SK-N-SH (cell line): ENCODE measurements around the gene PRR19. TPM values are rescaled to one million over a fixed set of nuclear protein-coding genes. Genes with fewer than 3 reads are reported as not detected.

Experiments used
- CTCF ChIA-PET: fragments of 300-600, 350-600 bp; formaldehyde crosslinking; extraction: SDS; loops from one replicate; lab custom pipeline; 2021; lab: Yijun Ruan, JAX
- POLR2A ChIA-PET: fragments of 350-600 bp; sonication (Branson Sonifier 250); formaldehyde crosslinking; extraction: SDS; loops from one replicate; lab custom pipeline; 2020; ENCODE audit warnings: antibody characterized with exemption, inconsistent platforms; lab: Yijun Ruan, JAX
- DNase-seq: peaks from one replicate; pipeline ENCODE4 v3.0.0; 2012
- H2AFZ ChIP-seq: fragments of 200-600 bp; sonication (generic); 2 replicates; pipeline ENCODE4 v1.8.1; 2016; ENCODE audit warnings: antibody characterized with exemption, mild to moderate bottlenecking, low read depth
- H3F3A ChIP-seq: fragments of 200-600 bp; sonication (generic); replicated peaks from 2 replicates; pipeline ENCODE3; 2016; ENCODE audit warnings: antibody characterized with exemption, mild to moderate bottlenecking; ENCODE audit not compliant: insufficient read depth
- H3K27ac ChIP-seq, 2 experiments: fragments of 200-500 bp in 1 of 2; fragments of 200-600 bp in 1 of 2; sonication (Bioruptor generic) in 1 of 2; sonication (generic), shearing (Covaris generic) in 1 of 2; 2 replicates each; pipeline versions ENCODE4 v1.5.1 to v1.6.1; 2014 to 2016; ENCODE audit warnings: low read depth in 2 of 2, inconsistent platforms in 1 of 2, low read length in 1 of 2, mild to moderate bottlenecking in 1 of 2, mixed read lengths in 1 of 2
- H3K27me3 ChIP-seq: fragments of 200-600 bp; sonication (generic), shearing (Covaris generic); 2 replicates; pipeline ENCODE4 v1.6.1; 2016; ENCODE audit warnings: mixed run types; ENCODE audit not compliant: insufficient read depth
- H3K36me3 ChIP-seq, 2 experiments: fragments of 200-500 bp in 1 of 2; fragments of 200-600 bp in 1 of 2; sonication (Bioruptor generic) in 1 of 2; sonication (generic) in 1 of 2; replicated peaks in 1 of 2; 2 replicates each; pipeline versions ENCODE3 to v1.5.1; 2014 to 2016; ENCODE audit warnings: low read length in 1 of 2, mild to moderate bottlenecking in 1 of 2; ENCODE audit not compliant: insufficient read depth in 2 of 2, control insufficient read depth in 1 of 2
- H3K4me1 ChIP-seq, 2 experiments: fragments of 200-500 bp in 1 of 2; fragments of 200-600 bp in 1 of 2; sonication (Bioruptor generic) in 1 of 2; sonication (generic), shearing (Covaris generic) in 1 of 2; 2 replicates each; pipeline versions ENCODE4 v1.5.1 to v1.6.1; 2014 to 2016; ENCODE audit warnings: low read depth in 1 of 2, low read length in 1 of 2, mixed run types in 1 of 2; ENCODE audit not compliant: insufficient read depth in 2 of 2, control insufficient read depth in 1 of 2
- H3K4me2 ChIP-seq: fragments of 200-600 bp; sonication (generic), shearing (Covaris generic); 2 replicates; pipeline ENCODE4 v1.6.1; 2017; ENCODE audit warnings: mixed run types
- H3K4me3 ChIP-seq, 2 experiments: fragments of 200-500 bp in 1 of 2; fragments of 200-600 bp in 1 of 2; sonication (Bioruptor generic) in 1 of 2; sonication (generic), shearing (Covaris generic) in 1 of 2; 2 replicates each; pipeline versions ENCODE4 v1.5.1 to v1.8.1; 2014 to 2016; ENCODE audit warnings: low read depth in 2 of 2, inconsistent platforms in 1 of 2, low read length in 1 of 2, mild to moderate bottlenecking in 1 of 2, mixed read lengths in 1 of 2, moderate library complexity in 1 of 2
- H3K79me2 ChIP-seq: fragments of 200-600 bp; sonication (generic); 2 replicates; pipeline ENCODE4 v1.8.1; 2017; ENCODE audit warnings: mild to moderate bottlenecking; ENCODE audit not compliant: insufficient read depth
- H3K9ac ChIP-seq: fragments of 200-600 bp; sonication (generic); 2 replicates; pipeline ENCODE4 v1.6.1; 2017; ENCODE audit warnings: mixed run types
- H3K9me2 ChIP-seq: fragments of 200-600 bp; sonication (generic); 2 replicates; pipeline ENCODE4 v1.6.1; 2017; ENCODE audit warnings: mixed run types
- H3K9me3 ChIP-seq: fragments of 200-600 bp; sonication (generic); 2 replicates; pipeline ENCODE4 v1.6.1; 2017; ENCODE audit warnings: mixed run types, mild to moderate bottlenecking, moderate library complexity
- H4K20me1 ChIP-seq: fragments of 200-600 bp; sonication (generic); 2 replicates; pipeline ENCODE4 v1.6.1; 2017; ENCODE audit warnings: mild to moderate bottlenecking, mixed run types; ENCODE audit not compliant: insufficient read depth
- CHD2 ChIP-seq: fragments of 150-350 bp; IDR thresholded peaks from 2 replicates; pipeline ENCODE4 v1.6.1; 2018; ENCODE audit warnings: low read length; ENCODE audit not compliant: partially characterized antibody
- ELF1 ChIP-seq: IDR thresholded peaks from 2 replicates; pipeline ENCODE4 v1.4.0; 2012
- FOSL2 ChIP-seq: IDR thresholded peaks from 2 replicates; pipeline ENCODE4 v1.4.0; 2012; ENCODE audit warnings: low read depth, mild to moderate bottlenecking, moderate library complexity, borderline replicate concordance
- FOXJ3 ChIP-seq: sonication (generic); formaldehyde crosslinking; IDR thresholded peaks from 2 replicates; pipeline ENCODE4 v1.5.1; 2020; ENCODE audit warnings: mild to moderate bottlenecking, missing genetic modification reagents
- FOXM1 ChIP-seq: IDR thresholded peaks from 2 replicates; pipeline ENCODE4 v1.4.0; 2012; ENCODE audit warnings: low read depth, mild to moderate bottlenecking
- GATA2 ChIP-seq: sonication (generic); formaldehyde crosslinking; IDR thresholded peaks from 2 replicates; pipeline ENCODE4 v1.5.0; 2020; ENCODE audit warnings: mild to moderate bottlenecking, missing genetic modification reagents
- MEF2A ChIP-seq: IDR thresholded peaks from 2 replicates; pipeline ENCODE4 v1.4.0; 2012; ENCODE audit warnings: low read depth, borderline replicate concordance
- NFIC ChIP-seq: IDR thresholded peaks from 2 replicates; pipeline ENCODE4 v1.4.0; 2012; ENCODE audit warnings: borderline replicate concordance
- POLR2AphosphoS5 ChIP-seq: IDR thresholded peaks from 2 replicates; pipeline ENCODE4 v1.6.1; 2012; ENCODE audit warnings: low read depth, low read length
- RAD21 ChIP-seq: IDR thresholded peaks from 2 replicates; pipeline ENCODE4 v1.6.1; 2012; ENCODE audit warnings: mild to moderate bottlenecking, low read length
- SIN3A ChIP-seq: IDR thresholded peaks from 2 replicates; pipeline ENCODE4 v1.6.1; 2012; ENCODE audit warnings: low read depth, mild to moderate bottlenecking, low read length, moderate library complexity, borderline replicate concordance
- SMC3 ChIP-seq: IDR thresholded peaks from 2 replicates; pipeline ENCODE4 v1.6.1; 2012; ENCODE audit warnings: low read depth, low read length, improper control_type of control experiment
- WGBS: methylation state at CpG from one replicate; pipeline ENCODE4 v1.1.6; 2017; ENCODE audit warnings: low lambda C conversion rate; 5-methylcytosine and 5-hydroxymethylcytosine counted together
- polyA plus RNA-seq, 3 experiments: library from polyadenylated mRNA; depleted of rRNA; stranded (reverse); fragments of >200 nt; gene quantifications; 2 replicates each; pipeline ENCODE4 v1.2.3, GENCODE V29; 2012
- TF ChIP-seq, protein P1 (sequence below): fragments of 200-600 bp; sonication (generic); IDR thresholded peaks from 2 replicates; pipeline ENCODE4 v1.6.1; 2017; ENCODE audit warnings: antibody characterized with exemption, mild to moderate bottlenecking, moderate library complexity
- TF ChIP-seq, protein P2 (sequence below): IDR thresholded peaks from 2 replicates; pipeline ENCODE4 v1.4.0; 2012; ENCODE audit warnings: low read depth, borderline replicate concordance
- TF ChIP-seq, protein P3 (sequence below): IDR thresholded peaks from 2 replicates; pipeline ENCODE4; 2012
- TF ChIP-seq, protein P4 (sequence below): IDR thresholded peaks from 2 replicates; pipeline ENCODE4 v1.4.0; 2012; ENCODE audit warnings: low read depth
- TF ChIP-seq, protein P5 (sequence below): IDR thresholded peaks from 2 replicates; pipeline ENCODE4 v1.4.0; 2012; ENCODE audit warnings: low read depth, borderline replicate concordance

The PRR19 gene
- polyA plus RNA-seq, 1 of the 3 experiments (the other 2 are of a cell fraction), result 1.3 TPM

DNA sequence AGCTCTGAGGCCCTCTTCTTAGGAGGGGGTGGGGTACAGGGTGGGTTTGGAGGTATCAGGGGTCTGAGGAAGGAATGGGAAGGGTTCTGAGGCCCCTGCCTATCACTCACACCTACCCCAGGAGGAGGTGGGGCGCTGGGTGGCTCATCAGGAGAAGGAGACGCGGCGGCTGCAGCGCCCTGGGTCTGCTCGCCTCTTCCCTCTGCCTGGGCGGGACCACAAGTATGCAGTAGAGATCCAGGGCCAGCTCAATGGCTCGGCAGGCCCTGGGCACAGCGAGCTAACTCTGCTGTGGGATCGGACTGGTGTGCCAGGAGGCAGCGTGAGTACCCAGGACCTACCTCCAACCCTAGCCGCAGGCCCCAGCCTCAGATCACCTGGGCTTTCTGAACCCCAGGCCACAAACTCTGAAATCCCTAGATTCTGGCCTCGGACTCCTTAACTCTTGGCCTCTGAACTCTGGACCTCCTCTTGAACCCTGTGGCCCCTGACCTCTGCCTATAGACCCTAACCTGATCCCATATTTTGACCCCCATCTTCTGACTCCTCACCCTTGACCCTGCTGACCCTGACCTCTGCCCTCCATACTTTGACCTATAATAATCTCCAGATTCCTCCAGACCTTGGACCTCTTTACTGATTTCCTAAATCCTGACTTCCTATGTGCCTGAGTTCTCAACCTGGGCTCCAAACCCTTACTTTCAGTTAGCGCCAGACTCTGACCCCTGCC lies 47.6 kb downstream of the PRR19 start (continued):
- TF ChIP-seq, protein P1, sequence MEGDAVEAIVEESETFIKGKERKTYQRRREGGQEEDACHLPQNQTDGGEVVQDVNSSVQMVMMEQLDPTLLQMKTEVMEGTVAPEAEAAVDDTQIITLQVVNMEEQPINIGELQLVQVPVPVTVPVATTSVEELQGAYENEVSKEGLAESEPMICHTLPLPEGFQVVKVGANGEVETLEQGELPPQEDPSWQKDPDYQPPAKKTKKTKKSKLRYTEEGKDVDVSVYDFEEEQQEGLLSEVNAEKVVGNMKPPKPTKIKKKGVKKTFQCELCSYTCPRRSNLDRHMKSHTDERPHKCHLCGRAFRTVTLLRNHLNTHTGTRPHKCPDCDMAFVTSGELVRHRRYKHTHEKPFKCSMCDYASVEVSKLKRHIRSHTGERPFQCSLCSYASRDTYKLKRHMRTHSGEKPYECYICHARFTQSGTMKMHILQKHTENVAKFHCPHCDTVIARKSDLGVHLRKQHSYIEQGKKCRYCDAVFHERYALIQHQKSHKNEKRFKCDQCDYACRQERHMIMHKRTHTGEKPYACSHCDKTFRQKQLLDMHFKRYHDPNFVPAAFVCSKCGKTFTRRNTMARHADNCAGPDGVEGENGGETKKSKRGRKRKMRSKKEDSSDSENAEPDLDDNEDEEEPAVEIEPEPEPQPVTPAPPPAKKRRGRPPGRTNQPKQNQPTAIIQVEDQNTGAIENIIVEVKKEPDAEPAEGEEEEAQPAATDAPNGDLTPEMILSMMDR, result no peak

DNA sequence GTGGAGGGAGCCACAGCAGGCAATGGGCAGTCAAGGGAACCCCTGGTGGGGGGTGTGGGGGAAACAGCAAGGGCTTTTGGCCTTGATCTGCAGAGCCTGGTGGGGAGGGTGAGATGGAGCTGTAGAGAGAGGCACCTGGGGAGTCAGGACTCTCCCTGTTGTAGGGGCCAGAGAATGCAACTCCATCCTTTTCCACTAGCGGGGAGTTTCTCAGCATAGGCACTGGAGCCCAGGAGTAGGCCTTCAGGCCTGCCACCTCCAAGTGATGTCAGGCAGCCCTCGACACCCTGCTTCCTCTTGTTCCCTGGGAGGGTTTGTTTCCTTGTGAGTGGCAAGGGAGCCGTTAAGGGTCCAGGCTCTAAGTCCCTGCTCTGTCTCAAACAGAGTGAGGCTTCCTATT lies 48.5 kb downstream of the PRR19 start:
- Histone ChIP-seq H3K9ac (no peak overlapping the region), H2AFZ (no peak overlapping the region), H3K9me3 (no peaks in the 10 kb centered on the region), H3K36me3 (peaks cover 5 to 10% of the 10 kb centered on the region in 2 experiments)
- POLR2A ChIA-PET, result interaction anchor here (0.6 kb wide), 1 partner anchor 8 kb away, joined by 3 read pairs; no protein-coding TSS in a partner anchor
- TF ChIP-seq RAD21 (no peak), SIN3A (no peak), POLR2AphosphoS5 (no peak), CHD2 (no peak), GATA2 (CRISPR knock-in tag) (no peak), FOSL2 (no peak), SMC3 (no peak), FOXJ3 (CRISPR knock-in tag) (no peak), FOXM1 (no peak), MEF2A (no peak), NFIC (no peak), ELF1 (no peak)
- TF ChIP-seq, protein P2, sequence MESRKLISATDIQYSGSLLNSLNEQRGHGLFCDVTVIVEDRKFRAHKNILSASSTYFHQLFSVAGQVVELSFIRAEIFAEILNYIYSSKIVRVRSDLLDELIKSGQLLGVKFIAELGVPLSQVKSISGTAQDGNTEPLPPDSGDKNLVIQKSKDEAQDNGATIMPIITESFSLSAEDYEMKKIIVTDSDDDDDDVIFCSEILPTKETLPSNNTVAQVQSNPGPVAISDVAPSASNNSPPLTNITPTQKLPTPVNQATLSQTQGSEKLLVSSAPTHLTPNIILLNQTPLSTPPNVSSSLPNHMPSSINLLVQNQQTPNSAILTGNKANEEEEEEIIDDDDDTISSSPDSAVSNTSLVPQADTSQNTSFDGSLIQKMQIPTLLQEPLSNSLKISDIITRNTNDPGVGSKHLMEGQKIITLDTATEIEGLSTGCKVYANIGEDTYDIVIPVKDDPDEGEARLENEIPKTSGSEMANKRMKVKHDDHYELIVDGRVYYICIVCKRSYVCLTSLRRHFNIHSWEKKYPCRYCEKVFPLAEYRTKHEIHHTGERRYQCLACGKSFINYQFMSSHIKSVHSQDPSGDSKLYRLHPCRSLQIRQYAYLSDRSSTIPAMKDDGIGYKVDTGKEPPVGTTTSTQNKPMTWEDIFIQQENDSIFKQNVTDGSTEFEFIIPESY, result no peak
- TF ChIP-seq, protein P1, result no peak
- TF ChIP-seq, protein P3, sequence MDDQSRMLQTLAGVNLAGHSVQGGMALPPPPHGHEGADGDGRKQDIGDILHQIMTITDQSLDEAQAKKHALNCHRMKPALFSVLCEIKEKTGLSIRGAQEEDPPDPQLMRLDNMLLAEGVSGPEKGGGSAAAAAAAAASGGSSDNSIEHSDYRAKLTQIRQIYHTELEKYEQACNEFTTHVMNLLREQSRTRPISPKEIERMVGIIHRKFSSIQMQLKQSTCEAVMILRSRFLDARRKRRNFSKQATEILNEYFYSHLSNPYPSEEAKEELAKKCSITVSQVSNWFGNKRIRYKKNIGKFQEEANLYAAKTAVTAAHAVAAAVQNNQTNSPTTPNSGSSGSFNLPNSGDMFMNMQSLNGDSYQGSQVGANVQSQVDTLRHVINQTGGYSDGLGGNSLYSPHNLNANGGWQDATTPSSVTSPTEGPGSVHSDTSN, result no peak
- TF ChIP-seq, protein P4, sequence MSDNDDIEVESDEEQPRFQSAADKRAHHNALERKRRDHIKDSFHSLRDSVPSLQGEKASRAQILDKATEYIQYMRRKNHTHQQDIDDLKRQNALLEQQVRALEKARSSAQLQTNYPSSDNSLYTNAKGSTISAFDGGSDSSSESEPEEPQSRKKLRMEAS, result no peak
- TF ChIP-seq, protein P5, sequence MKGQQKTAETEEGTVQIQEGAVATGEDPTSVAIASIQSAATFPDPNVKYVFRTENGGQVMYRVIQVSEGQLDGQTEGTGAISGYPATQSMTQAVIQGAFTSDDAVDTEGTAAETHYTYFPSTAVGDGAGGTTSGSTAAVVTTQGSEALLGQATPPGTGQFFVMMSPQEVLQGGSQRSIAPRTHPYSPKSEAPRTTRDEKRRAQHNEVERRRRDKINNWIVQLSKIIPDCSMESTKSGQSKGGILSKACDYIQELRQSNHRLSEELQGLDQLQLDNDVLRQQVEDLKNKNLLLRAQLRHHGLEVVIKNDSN, result no peak
- TF ChIP-seq, all 33 proteins: peak for 0
- Histone ChIP-seq H3K79me2 (no peaks in the 10 kb centered on the region), H3K4me2 (no peak overlapping the region), H3K9me2 (no peaks in the 10 kb centered on the region), H4K20me1 (no peaks in the 10 kb centered on the region), H3K4me3 (no peak overlapping the region), H3K4me1 (no peaks in the 10 kb centered on the region), H3K27me3 (no peaks in the 10 kb centered on the region), H3K27ac (no peak overlapping the region), H3F3A (no peaks in the 10 kb centered on the region)
- 82% methylated on average over 3 of the region's 3 CpGs for WGBS
- no peak for DNase-seq
- CTCF ChIA-PET, result no interaction called here
